Neural progenitor cell (in vitro differentiated cells): Measurements from ENCODE around the gene DIS3L. TPM values are rescaled to one million over a fixed set of nuclear protein-coding genes. Genes with fewer than 3 reads are reported as not detected.

Source experiments
- DNase-seq: peaks from one replicate; pipeline ENCODE4 v3.0.0-alpha.2; 2016; ENCODE audit warnings: low spot score
- H2AFZ ChIP-seq: fragments of 200-600 bp; sonication (generic); replicated peaks from 2 replicates; pipeline ENCODE4 v1.6.1; 2016; ENCODE audit warnings: antibody characterized with exemption
- H3F3A ChIP-seq: fragments of 200-600 bp; sonication (generic); 2 replicates; pipeline ENCODE4 v1.6.1; 2016; ENCODE audit warnings: antibody characterized with exemption, low read depth
- H3K27ac ChIP-seq: fragments of 200-600 bp; sonication (generic); 2 replicates; pipeline ENCODE4 v1.5.1; 2016; ENCODE audit warnings: mild to moderate bottlenecking
- H3K27me3 ChIP-seq: fragments of 200-600 bp; sonication (generic); 2 replicates; pipeline ENCODE4 v1.6.1; 2016; ENCODE audit warnings: mild to moderate bottlenecking, moderate library complexity
- H3K36me3 ChIP-seq: fragments of 200-600 bp; sonication (generic); 2 replicates; pipeline ENCODE4 v1.5.1; 2016
- H3K4me1 ChIP-seq: fragments of 200-600 bp; sonication (generic); 2 replicates; pipeline ENCODE4 v1.6.1; 2016; ENCODE audit warnings: mixed run types
- H3K4me2 ChIP-seq: fragments of 200-600 bp; sonication (generic); 2 replicates; pipeline ENCODE4 v1.6.1; 2016
- H3K4me3 ChIP-seq: fragments of 200-600 bp; sonication (generic); 2 replicates; pipeline ENCODE4 v1.5.1; 2016
- H3K79me2 ChIP-seq: fragments of 200-600 bp; sonication (generic); 2 replicates; pipeline ENCODE4 v1.6.1; 2016; ENCODE audit warnings: low read depth
- H3K9ac ChIP-seq: fragments of 200-600 bp; sonication (generic); 2 replicates; pipeline ENCODE4 v1.6.1; 2016
- H3K9me3 ChIP-seq: fragments of 200-600 bp; sonication (generic); 2 replicates; pipeline ENCODE4 v1.5.1; 2016; ENCODE audit warnings: low read depth
- H4K20me1 ChIP-seq: fragments of 200-600 bp; sonication (generic); 2 replicates; pipeline ENCODE4 v1.6.1; 2016; ENCODE audit warnings: low read depth
- H3K27ac Mint-ChIP-seq: 3 replicates; pipeline ENCODE4 v1.8.0; 2021; ENCODE audit warnings: mixed read lengths
- H3K27me3 Mint-ChIP-seq: 2 replicates; pipeline ENCODE4 v1.8.0; 2022; ENCODE audit warnings: low read depth, mild to moderate bottlenecking, inconsistent platforms, moderate library complexity, mixed read lengths; ENCODE audit not compliant: insufficient read depth
- H3K36me3 Mint-ChIP-seq: 3 replicates; pipeline ENCODE4 v1.8.0; 2021; ENCODE audit warnings: mixed read lengths
- H3K4me1 Mint-ChIP-seq: 3 replicates; pipeline ENCODE4 v1.8.0; 2021; ENCODE audit warnings: mixed read lengths
- H3K4me3 Mint-ChIP-seq: 3 replicates; pipeline ENCODE4 v1.8.0; 2021; ENCODE audit warnings: mild to moderate bottlenecking, moderate library complexity, mixed read lengths
- H3K9me3 Mint-ChIP-seq: 3 replicates; pipeline ENCODE4 v1.8.0; 2020; ENCODE audit warnings: mixed read lengths
- CTCF ChIP-seq: fragments of 200-600 bp; sonication (generic); IDR thresholded peaks from 2 replicates; pipeline ENCODE4 v1.5.1; 2017; ENCODE audit warnings: antibody characterized with exemption, mild to moderate bottlenecking
- EZH2 ChIP-seq: fragments of 200-600 bp; sonication (generic); IDR thresholded peaks from 2 replicates; pipeline ENCODE4 v1.6.1; 2017; ENCODE audit warnings: antibody characterized with exemption, mild to moderate bottlenecking, moderate library complexity
- EZH2phosphoT487 ChIP-seq: fragments of 200-600 bp; sonication (generic); IDR thresholded peaks from 2 replicates; pipeline ENCODE4 v1.6.1; 2017; ENCODE audit warnings: antibody characterized with exemption
- total RNA-seq: library from RNA; depleted of rRNA; stranded (reverse); fragments of >200 nt; gene quantifications from 2 replicates; pipeline ENCODE4 v1.2.3, GENCODE V29; 2015; ENCODE audit warnings: low replicate concordance

DIS3L gene
- total RNA-seq, 1 donor from 2014 or later: 53.8 TPM

DNA sequence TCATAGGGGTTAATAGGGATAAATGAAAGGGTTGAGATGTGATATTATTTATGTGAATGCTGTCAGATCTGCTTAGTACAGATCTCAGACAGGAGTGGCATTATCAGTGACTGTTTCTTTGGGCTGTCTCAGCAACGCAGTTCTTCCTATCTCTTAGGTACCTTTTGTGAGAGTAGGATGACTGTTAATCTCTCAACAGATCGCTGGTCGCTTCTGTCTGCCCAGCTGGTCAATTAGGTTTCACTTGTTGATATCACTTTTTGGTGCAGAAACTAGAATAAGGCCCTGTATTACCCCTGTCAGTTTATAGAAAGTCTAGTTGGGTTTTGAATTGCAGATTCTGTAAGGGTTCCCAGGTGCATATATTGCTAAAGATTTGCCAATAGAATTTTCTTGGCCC, 16.5 kb downstream of the DIS3L start:
- Mint-ChIP-seq H3K27ac (no peak overlapping the region), H3K27me3 (no peaks in the 10 kb centered on the region), H3K4me3 (no peak overlapping the region), H3K4me1 (no peaks in the 10 kb centered on the region), H3K9me3 (no peaks in the 10 kb centered on the region), H3K36me3 (peaks cover 26% of the 10 kb centered on the region)
- TF ChIP-seq EZH2 (no peak), CTCF (no peak), EZH2phosphoT487 (no peak)
- Histone ChIP-seq H3K4me3 (no peak overlapping the region), H3K27me3 (no peaks in the 10 kb centered on the region), H3K9me3 (no peaks in the 10 kb centered on the region), H3K36me3 (no peaks in the 10 kb centered on the region), H4K20me1 (no peaks in the 10 kb centered on the region), H3K79me2 (no peaks in the 10 kb centered on the region), H3K4me1 (no peaks in the 10 kb centered on the region), H3K4me2 (no peak overlapping the region), H3K27ac (no peak overlapping the region), H3K9ac (no peak overlapping the region), H2AFZ (no peak overlapping the region), H3F3A (no peaks in the 10 kb centered on the region)
- DNase-seq: no peak

GRCh38 chr15:66310786-66311185, 17.4 kb downstream of the DIS3L start:
- H3K9ac ChIP-seq: no peak overlapping the region
- H3K27ac ChIP-seq: no peak overlapping the region
- no peaks in the 10 kb centered on the region for H3K9me3 ChIP-seq
- Mint-ChIP-seq H3K4me3 (no peak overlapping the region), H3K27me3 (no peaks in the 10 kb centered on the region), H3K36me3 (peaks cover 31% of the 10 kb centered on the region), H3K27ac (no peak overlapping the region), H3K4me1 (no peaks in the 10 kb centered on the region), H3K9me3 (no peaks in the 10 kb centered on the region)
- H3F3A ChIP-seq: no peaks in the 10 kb centered on the region
- H4K20me1 ChIP-seq: no peaks in the 10 kb centered on the region
- no peak overlapping the region for H2AFZ ChIP-seq
- no peaks in the 10 kb centered on the region for H3K27me3 ChIP-seq
- no peaks in the 10 kb centered on the region for H3K79me2 ChIP-seq
- H3K4me1 ChIP-seq: no peaks in the 10 kb centered on the region
- no peak overlapping the region for H3K4me2 ChIP-seq
- H3K36me3 ChIP-seq: no peaks in the 10 kb centered on the region
- no peak overlapping the region for H3K4me3 ChIP-seq
- TF ChIP-seq EZH2phosphoT487 (no peak), CTCF (no peak), EZH2 (no peak)
- DNase-seq: no peak

- no peak overlapping the region for H2AFZ ChIP-seq
- Mint-ChIP-seq H3K27me3 (no peaks in the 10 kb centered on the region), H3K9me3 (no peaks in the 10 kb centered on the region), H3K36me3 (peaks cover 37% of the 10 kb centered on the region), H3K4me1 (no peaks in the 10 kb centered on the region), H3K4me3 (no peak overlapping the region), H3K27ac (no peak overlapping the region)
- H3K9me3 ChIP-seq: no peaks in the 10 kb centered on the region
- H3K27ac ChIP-seq: no peak overlapping the region
- H4K20me1 ChIP-seq: no peaks in the 10 kb centered on the region
- H3K9ac ChIP-seq: no peak overlapping the region
- no peaks in the 10 kb centered on the region for H3K27me3 ChIP-seq
- no peak for DNase-seq
- no peaks in the 10 kb centered on the region for H3K36me3 ChIP-seq
- TF ChIP-seq CTCF: no peak
- TF ChIP-seq EZH2: no peak
- TF ChIP-seq EZH2phosphoT487: no peak
- no peaks in the 10 kb centered on the region for H3F3A ChIP-seq
- no peak overlapping the region for H3K4me2 ChIP-seq
- no peak overlapping the region for H3K4me3 ChIP-seq
- H3K79me2 ChIP-seq: no peaks in the 10 kb centered on the region
- no peaks in the 10 kb centered on the region for H3K4me1 ChIP-seq
These were observed 18.8 kb downstream of the DIS3L start for GRCh38 chr15:66312144-66312543.
